DND-41 (cell line): Measurements from ENCODE around the gene ADGRD2.

Source experiments
- EZH2 ChIP-seq: IDR thresholded peaks from 3 replicates; pipeline ENCODE4 v1.6.1; 2012; ENCODE audit warnings: borderline replicate concordance, low read depth, mild to moderate bottlenecking, moderate library complexity, low read length, inconsistent platforms; ENCODE audit not compliant: severe bottlenecking
- TF ChIP-seq, protein P1 (sequence below): IDR thresholded peaks from 2 replicates; pipeline ENCODE4 v1.5.1; 2012; ENCODE audit warnings: borderline replicate concordance, low read length, moderate library complexity, mild to moderate bottlenecking; ENCODE audit not compliant: poor library complexity, severe bottlenecking; ENCODE audit errors: extremely low read depth

DNA sequence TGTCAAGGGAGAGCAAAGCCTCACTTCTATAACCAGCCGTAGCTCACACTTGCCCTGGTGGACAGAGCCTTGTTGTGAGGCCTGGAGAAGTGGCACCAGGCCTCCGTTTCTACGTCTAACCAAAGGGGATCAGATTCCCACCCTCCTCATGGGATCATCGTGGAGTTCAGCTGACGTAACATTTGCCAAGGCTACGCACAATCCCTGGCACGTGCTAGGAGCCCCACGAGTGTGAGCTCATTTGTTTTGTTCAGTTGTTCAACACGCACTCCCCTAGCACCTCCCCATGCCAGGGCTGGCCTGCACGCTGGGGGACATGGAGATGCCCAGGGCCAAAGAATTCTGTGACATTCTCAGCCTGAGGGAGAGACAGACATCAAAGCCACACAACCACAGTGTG lies 23.1 kb downstream of the ADGRD2 start:
- TF ChIP-seq, protein P1, sequence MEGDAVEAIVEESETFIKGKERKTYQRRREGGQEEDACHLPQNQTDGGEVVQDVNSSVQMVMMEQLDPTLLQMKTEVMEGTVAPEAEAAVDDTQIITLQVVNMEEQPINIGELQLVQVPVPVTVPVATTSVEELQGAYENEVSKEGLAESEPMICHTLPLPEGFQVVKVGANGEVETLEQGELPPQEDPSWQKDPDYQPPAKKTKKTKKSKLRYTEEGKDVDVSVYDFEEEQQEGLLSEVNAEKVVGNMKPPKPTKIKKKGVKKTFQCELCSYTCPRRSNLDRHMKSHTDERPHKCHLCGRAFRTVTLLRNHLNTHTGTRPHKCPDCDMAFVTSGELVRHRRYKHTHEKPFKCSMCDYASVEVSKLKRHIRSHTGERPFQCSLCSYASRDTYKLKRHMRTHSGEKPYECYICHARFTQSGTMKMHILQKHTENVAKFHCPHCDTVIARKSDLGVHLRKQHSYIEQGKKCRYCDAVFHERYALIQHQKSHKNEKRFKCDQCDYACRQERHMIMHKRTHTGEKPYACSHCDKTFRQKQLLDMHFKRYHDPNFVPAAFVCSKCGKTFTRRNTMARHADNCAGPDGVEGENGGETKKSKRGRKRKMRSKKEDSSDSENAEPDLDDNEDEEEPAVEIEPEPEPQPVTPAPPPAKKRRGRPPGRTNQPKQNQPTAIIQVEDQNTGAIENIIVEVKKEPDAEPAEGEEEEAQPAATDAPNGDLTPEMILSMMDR = no peak
- TF ChIP-seq EZH2 = no peak
